PC-9 (cell line): ENCODE data around the gene GGNBP2. TPM values are rescaled to one million over a fixed set of nuclear protein-coding genes. Genes with fewer than 3 reads are reported as not detected.

Source experiments
- BruUV-seq: library from RNA; stranded (reverse); fragments of 400-500 nt; replicated peaks from 2 replicates; lab custom pipeline; 2021; lab: Mats Ljungman, UMichigan
- CTCF ChIA-PET: fragments of 300-600 bp; sonication (Branson Sonifier 250); formaldehyde crosslinking; loops from one replicate; lab custom pipeline; 2022; ENCODE audit warnings: antibody characterized with exemption; lab: Charles Lee
- POLR2A ChIA-PET: fragments of 300-600 bp; sonication (Branson Sonifier 250); formaldehyde crosslinking; loops from one replicate; lab custom pipeline; 2022; ENCODE audit warnings: antibody characterized with exemption; ENCODE audit not compliant: unreplicated experiment; lab: Charles Lee
- DNase-seq, 2 experiments: peaks; one replicate each; pipeline versions ENCODE4 v3.0.0 to v3.0.0-alpha.2; 2015 to 2022; ENCODE audit warnings: mixed read lengths in 1 of 2
- H2AFZ ChIP-seq: fragments of 200-600 bp; sonication (generic); 2 replicates; pipeline ENCODE4 v1.8.1; 2017; ENCODE audit warnings: antibody characterized with exemption
- H3F3A ChIP-seq: fragments of 200-600 bp; sonication (generic); 2 replicates; pipeline ENCODE4 v1.8.1; 2017; ENCODE audit warnings: antibody characterized with exemption, mild to moderate bottlenecking, low read depth; ENCODE audit not compliant: insufficient read depth
- H3K27ac ChIP-seq: fragments of 200-600 bp; sonication (generic); 2 replicates; pipeline ENCODE4 v1.6.1; 2016; ENCODE audit warnings: mixed run types
- H3K27me3 ChIP-seq: fragments of 200-600 bp; sonication (generic); 2 replicates; pipeline ENCODE4 v1.6.1; 2016; ENCODE audit warnings: low read depth, mixed run types; ENCODE audit not compliant: insufficient read depth
- H3K36me3 ChIP-seq: fragments of 200-600 bp; sonication (generic); 2 replicates; pipeline ENCODE4 v1.6.1; 2016; ENCODE audit warnings: low read depth, mixed run types
- H3K4me1 ChIP-seq: fragments of 200-600 bp; sonication (generic); replicated peaks from 2 replicates; pipeline ENCODE4 v1.6.1; 2016; ENCODE audit warnings: mixed run types; ENCODE audit not compliant: insufficient read depth
- H3K4me2 ChIP-seq: fragments of 200-600 bp; sonication (generic); 2 replicates; pipeline ENCODE4 v1.6.1; 2017; ENCODE audit warnings: mixed run types
- H3K4me3 ChIP-seq: fragments of 200-600 bp; sonication (generic); 2 replicates; pipeline ENCODE4 v1.6.1; 2016; ENCODE audit warnings: mixed run types
- H3K79me2 ChIP-seq: fragments of 200-600 bp; sonication (generic); 2 replicates; pipeline ENCODE4 v1.6.1; 2017; ENCODE audit warnings: low read depth, mixed run types
- H3K9me2 ChIP-seq: fragments of 200-600 bp; sonication (generic); 2 replicates; pipeline ENCODE4 v1.8.1; 2017; ENCODE audit warnings: mild to moderate bottlenecking; ENCODE audit not compliant: insufficient read depth
- H3K9me3 ChIP-seq: fragments of 200-600 bp; sonication (generic); 2 replicates; pipeline ENCODE4 v1.8.1; 2016; ENCODE audit warnings: low read depth; ENCODE audit not compliant: insufficient read depth
- H4K20me1 ChIP-seq: fragments of 200-600 bp; sonication (generic); 2 replicates; pipeline ENCODE4 v1.8.1; 2017; ENCODE audit not compliant: insufficient read depth
- CTCF ChIP-seq: fragments of 200-600 bp; sonication (generic); conservative IDR thresholded peaks from 2 replicates; pipeline ENCODE4 v1.6.1; 2017; ENCODE audit warnings: mixed run types, antibody characterized with exemption, mild to moderate bottlenecking, moderate library complexity
- EZH2 ChIP-seq: fragments of 200-600 bp; sonication (generic); IDR thresholded peaks from 2 replicates; pipeline ENCODE4 v1.8.0; 2017; ENCODE audit warnings: antibody characterized with exemption, low read depth
- intact Hi-C: fragments of 100-400 bp; cut with micrococcal nuclease; formaldehyde crosslinking; loops from one replicate; pipeline ENCODE4 v1.10.0; 2022; ENCODE audit not compliant: unreplicated experiment
- total RNA-seq: library from RNA; stranded (reverse); gene quantifications from 2 replicates; pipeline ENCODE4 v1.2.3, GENCODE V29; 2021

The GGNBP2 gene
- total RNA-seq, 1 experiment from 2014 or later: 51.4 TPM

- no peak overlapping the region for H3K4me2 ChIP-seq
- no peak overlapping the region for H3K4me3 ChIP-seq
- peaks cover 17% of the 10 kb centered on the region for H3K4me1 ChIP-seq
- no TSS peak for BruUV-seq
- 0 out of 2 replicates have a peak overlapping the region, but pooled peaks have one; percentile 7 for H3K27ac ChIP-seq
- TF ChIP-seq CTCF (no peak), EZH2 (no peak)
- peaks cover 92% of the 10 kb centered on the region for H4K20me1 ChIP-seq
- peaks cover 18% of the 10 kb centered on the region for H3F3A ChIP-seq
- POLR2A ChIA-PET: no interaction called here
- no peaks in the 10 kb centered on the region for H3K9me3 ChIP-seq
- no peaks in the 10 kb centered on the region for H3K9me2 ChIP-seq
- H2AFZ ChIP-seq: no peak overlapping the region
- H3K36me3 ChIP-seq: peaks cover 18% of the 10 kb centered on the region
- intact Hi-C loops: no loop called here
- CTCF ChIA-PET: interaction anchor here (0.6 kb wide), 1 partner anchor 22 kb away, joined by 3 read pairs; no protein-coding TSS in a partner anchor
- peaks cover 98% of the 10 kb centered on the region for H3K79me2 ChIP-seq
- H3K27me3 ChIP-seq: no peaks in the 10 kb centered on the region
- DNase-seq: no peak
These were observed 6.0 kb downstream of the GGNBP2 start for GRCh38 chr17:36550491-36551417.

- peaks cover 18% of the 10 kb centered on the region for H3K36me3 ChIP-seq
- intact Hi-C loops: no loop called here
These were observed 8.7 kb downstream of the GGNBP2 start for GRCh38 chr17:36553459-36553858.

GRCh38 chr17:36566081-36566480 is 21.4 kb downstream of the GGNBP2 start:
- TF ChIP-seq EZH2 (no peak), CTCF (no peak)
- no peak overlapping the region for H3K4me3 ChIP-seq
- H2AFZ ChIP-seq: no peak overlapping the region
- H3F3A ChIP-seq: no peaks in the 10 kb centered on the region
- DNase-seq: no peak
- H3K9me3 ChIP-seq: no peaks in the 10 kb centered on the region
- no peak overlapping the region for H3K4me2 ChIP-seq
- no peaks in the 10 kb centered on the region for H3K9me2 ChIP-seq
- intact Hi-C loops: no loop called here
- no TSS peak for BruUV-seq
- no peaks in the 10 kb centered on the region for H3K27me3 ChIP-seq
- H3K79me2 ChIP-seq: peaks cover 7% of the 10 kb centered on the region; the same call in 1 of the 2 replicates
- H4K20me1 ChIP-seq: no peaks in the 10 kb centered on the region; the same call in 1 of the 2 replicates
- ChIA-PET CTCF (interaction anchor here (0.6 kb wide), 1 partner anchor 10 kb away, joined by 6 read pairs; no protein-coding TSS in a partner anchor), POLR2A (no interaction called here)
- H3K4me1 ChIP-seq: no peaks in the 10 kb centered on the region
- peaks cover 16% of the 10 kb centered on the region; the same call in 1 of the 2 replicates for H3K36me3 ChIP-seq
- no peak overlapping the region for H3K27ac ChIP-seq

More at GRCh38 chr17:36553459-36553858, 8.7 kb downstream of the GGNBP2 start:
- DNase-seq: no peak
- no peaks in the 10 kb centered on the region for H3K9me3 ChIP-seq
- no peaks in the 10 kb centered on the region for H3K27me3 ChIP-seq
- no peak overlapping the region for H3K4me2 ChIP-seq
- no peaks in the 10 kb centered on the region for H3K9me2 ChIP-seq
- no peak overlapping the region for H2AFZ ChIP-seq
- no peak overlapping the region for H3K27ac ChIP-seq
- TF ChIP-seq EZH2 (no peak), CTCF (no peak)
- H3F3A ChIP-seq: peaks cover 6% of the 10 kb centered on the region; the same call in 1 of the 2 replicates
- ChIA-PET CTCF (no interaction called here), POLR2A (no interaction called here)
- H3K4me3 ChIP-seq: no peak overlapping the region
- peaks cover 71% of the 10 kb centered on the region for H3K79me2 ChIP-seq
- no peaks in the 10 kb centered on the region; the same call in 1 of the 2 replicates for H3K4me1 ChIP-seq
- no TSS peak for BruUV-seq
- peaks cover 78% of the 10 kb centered on the region for H4K20me1 ChIP-seq
